Ovary (tissue), 9 donors: ENCODE data around the gene UBE4A. TPM values are rescaled to one million over a fixed set of nuclear protein-coding genes. Genes with fewer than 3 reads are reported as not detected.

ENCODE experiments used
- DNase-seq, 5 donors: peaks; one replicate each; pipeline ENCODE4 v3.0.0-alpha.2; 2019 to 2020
- H3K27ac ChIP-seq, 2 donors: fragments of 200-600 bp; one replicate each; pipeline versions ENCODE4 v1.5.1 to v1.8.0; 2019 to 2022
- H3K27me3 ChIP-seq: fragments of 200-600 bp; one replicate; pipeline ENCODE4 v1.8.0; 2022
- H3K36me3 ChIP-seq: fragments of 200-600 bp; sonication (generic); one replicate; pipeline ENCODE4 v1.5.1; 2019
- H3K4me1 ChIP-seq: one replicate; pipeline ENCODE4 v1.8.1; 2013; ENCODE audit warnings: mild to moderate bottlenecking, moderate library complexity; ENCODE audit not compliant: insufficient read depth
- H3K4me3 ChIP-seq: fragments of 200-600 bp; sonication (generic); one replicate; pipeline ENCODE4 v1.5.1; 2017
- H3K9me3 ChIP-seq, 2 donors: fragments of 200-600 bp in 1 of 2; sonication (generic) in 1 of 2; one replicate each; pipeline versions ENCODE4 v1.5.1 to v1.8.1; 2013 to 2019; ENCODE audit warnings: mild to moderate bottlenecking in 1 of 2, moderate library complexity in 1 of 2
- CTCF ChIP-seq, 3 donors: fragments of 450-650 bp in 2 of 3; fragments of 200-600 bp in 1 of 3; IDR thresholded peaks; one replicate each; pipeline versions ENCODE4 v1.5.1 to v1.8.0; 2016 to 2022; ENCODE audit warnings: antibody characterized with exemption in 3 of 3, mild to moderate bottlenecking in 1 of 3
- EP300 ChIP-seq: sonication (generic); formaldehyde crosslinking; IDR thresholded peaks from one replicate; pipeline ENCODE4 v1.6.1; 2017; ENCODE audit warnings: antibody characterized with exemption
- POLR2A ChIP-seq: fragments of 450-650 bp; IDR thresholded peaks from one replicate; pipeline ENCODE4 v1.6.1; 2017; ENCODE audit warnings: antibody characterized with exemption, mild to moderate bottlenecking, moderate library complexity
- WGBS, 3 donors: extraction: QIAGEN DNeasy Blood & Tissue Kit in 1 of 3; methylation state at CpG; one replicate each; pipeline versions ENCODE4 v1.1.5 to v1.1.7; 2013 to 2017; 5-methylcytosine and 5-hydroxymethylcytosine counted together
- intact Hi-C, 4 donors: fragments of 100-400 bp; cut with DNase I; formaldehyde crosslinking; loops; one replicate each; pipeline versions ENCODE4 v1.11.0 to v1.15.1; 2022 to 2023
- polyA plus RNA-seq, 2 donors: library from polyadenylated mRNA; stranded (reverse); fragments of 200-250 nt in 1 of 2; fragments of 350-450 nt in 1 of 2; fragmentation: Illumina TruSeq in 1 of 2; extraction: RNeasy Lipid Tissue Mini Kit (QIAGEN cat#74804) in 1 of 2; gene quantifications; one replicate each; pipeline ENCODE4 v1.2.3, GENCODE V29; 2013 to 2014
- total RNA-seq, 7 donors: library from RNA; depleted of rRNA in 2 of 7; stranded (reverse); fragments of >200 nt in 2 of 7; fragmentation: NEBNext Ultra II Directional in 3 of 7; extraction: Animal tissue kit (Norgen Biotek cat#: 25700) in 3 of 7; gene quantifications; one replicate each; pipeline versions ENCODE4 v1.1.0 to v1.2.4, GENCODE V29; 2016 to 2023
- donor health status: DM: no; HTN: no; CAD: no; lungs with moderate emphysema.
- donor health status: DM: no; HTN: no; CAD: no.
- donor health status: Bipolar disorder and iron deficiency.
- donor health status: DM: yes; HTN: yes; CAD: no.
- donor health status: DM: no; HTN: no; CAD: no.
- donor health status: DM: yes; HTN: yes; CAD: no.

UBE4A gene
- total and polyA plus RNA-seq, 9 donors = 12.2 to 34.7 (median 28.8) TPM

GRCh38 chr11:118353084-118353710 is 6.2 kb upstream of the UBE4A start:
- TF ChIP-seq EP300 (no peak), CTCF (IDR thresholded peaks at IDR 0.05) (no peak), POLR2A (no peak)
- H3K27ac ChIP-seq = no peak overlapping the region
- H3K27me3 ChIP-seq = no peaks in the 10 kb centered on the region
- H3K9me3 ChIP-seq = no peaks in the 10 kb centered on the region
- no peak overlapping the region for H3K4me3 ChIP-seq
- WGBS, 3 donors = 11 to 20% (median 15%) methylated on average over 6 of the region's 6 CpGs
- intact Hi-C loops = no loop called here
- no peak for DNase-seq
- H3K4me1 ChIP-seq = no peaks in the 10 kb centered on the region
- H3K36me3 ChIP-seq = no peaks in the 10 kb centered on the region

DNA sequence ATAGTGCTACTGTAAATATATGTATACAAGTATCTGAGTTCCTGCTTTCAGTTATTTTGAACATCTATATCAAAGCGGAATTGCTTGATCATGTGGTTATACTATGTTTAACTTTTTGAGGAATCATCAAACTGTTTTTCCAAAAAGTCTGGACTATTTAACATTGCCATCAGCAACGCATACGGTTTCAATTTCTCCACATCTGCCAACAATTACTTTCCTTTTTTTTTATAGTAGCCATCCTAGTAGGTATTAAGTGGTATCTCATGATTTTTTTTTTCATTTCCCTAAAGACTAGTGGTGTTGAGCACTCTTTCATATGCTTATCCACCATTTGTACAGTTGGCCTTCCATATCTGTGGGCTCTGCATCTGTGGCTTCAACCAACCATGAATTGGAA is 1.3 kb upstream of the UBE4A start:
- no peaks in the 10 kb centered on the region for H3K9me3 ChIP-seq
- H3K4me1 ChIP-seq = peaks cover 6% of the 10 kb centered on the region
- TF ChIP-seq POLR2A (no peak), EP300 (no peak), CTCF (IDR thresholded peaks at IDR 0.05) (no peak)
- DNase-seq = no peak
- 44 to 49% (median 44%) methylated on average over 3 of the region's 3 CpGs for WGBS, 3 donors
- no peaks in the 10 kb centered on the region for H3K36me3 ChIP-seq
- intact Hi-C loops = no loop called here
- H3K4me3 ChIP-seq = no peak overlapping the region
- no peak overlapping the region for H3K27ac ChIP-seq
- H3K27me3 ChIP-seq = no peaks in the 10 kb centered on the region

DNA sequence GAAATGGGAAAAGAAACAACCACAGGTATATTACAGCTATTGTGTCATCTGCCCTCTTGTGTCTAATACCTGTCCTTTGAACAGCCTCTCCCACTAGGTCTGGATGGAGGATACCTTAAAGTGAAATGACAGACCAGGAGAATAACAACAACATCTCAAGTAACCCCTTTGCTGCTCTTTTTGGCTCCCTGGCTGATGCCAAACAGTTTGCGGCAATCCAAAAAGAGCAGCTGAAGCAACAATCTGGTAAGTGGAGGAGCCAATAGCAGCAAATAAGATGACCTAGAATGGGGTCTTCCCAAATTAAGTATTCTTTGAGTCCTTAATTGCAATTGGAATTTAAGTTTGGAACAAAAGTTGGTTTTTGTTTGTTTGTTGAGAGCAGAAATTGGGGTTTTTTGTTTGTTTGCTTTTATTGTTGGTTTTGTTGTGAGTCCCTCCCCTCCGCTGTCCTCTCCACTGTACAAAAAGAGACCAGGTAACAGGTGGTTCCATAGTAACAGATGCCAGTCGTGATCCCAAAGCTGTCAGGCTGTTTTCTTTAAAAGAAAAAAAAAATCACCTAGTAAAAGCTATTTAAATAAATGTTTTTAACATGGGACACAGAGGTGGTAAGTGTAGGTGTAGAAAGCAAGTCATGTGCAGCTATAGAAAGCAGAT is 5.7 kb downstream of the UBE4A start:
- intact Hi-C loops = no loop called here
- Histone ChIP-seq H3K4me1 (peaks cover 5% of the 10 kb centered on the region), H3K4me3 (no peak overlapping the region), H3K27me3 (no peaks in the 10 kb centered on the region), H3K36me3 (no peaks in the 10 kb centered on the region), H3K9me3 (no peaks in the 10 kb centered on the region), H3K27ac (no peak overlapping the region)
- TF ChIP-seq POLR2A = no peak
- no peak for TF ChIP-seq EP300
- no peak for TF ChIP-seq CTCF (IDR thresholded peaks at IDR 0.05)
- DNase-seq = no peak
- WGBS, 3 donors = 91 to 95% (median 94%) methylated on average over 3 of the region's 3 CpGs

DNA sequence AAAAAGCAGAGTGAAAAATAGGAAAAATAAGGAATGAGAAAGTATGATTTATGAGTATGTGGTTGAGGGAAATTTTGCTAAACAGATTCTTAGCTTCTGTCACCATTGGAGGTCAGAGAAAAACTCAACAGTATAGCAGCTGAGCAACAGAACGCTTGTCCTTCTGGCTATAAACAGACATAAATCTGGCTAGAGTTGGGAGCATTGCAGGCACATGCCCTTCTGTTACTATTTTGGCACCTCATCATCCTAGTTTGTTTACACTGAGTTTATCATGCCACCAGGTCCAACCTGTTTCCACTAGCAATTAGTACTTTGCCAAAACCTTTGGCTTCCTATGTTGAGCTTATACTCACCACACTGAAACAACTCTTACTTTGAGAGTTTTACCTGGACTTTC is 6.9 kb downstream of the UBE4A start:
- no peak for TF ChIP-seq EP300
- TF ChIP-seq CTCF (IDR thresholded peaks at IDR 0.05) = no peak
- TF ChIP-seq POLR2A = no peak
- WGBS, 3 donors = 73 to 85% (median 85%) methylated on average over 1 of the region's 1 CpG
- intact Hi-C loops = no loop called here
- peaks cover 1% of the 10 kb centered on the region for H3K4me1 ChIP-seq
- no peak overlapping the region for H3K4me3 ChIP-seq
- H3K27me3 ChIP-seq = no peaks in the 10 kb centered on the region
- no peaks in the 10 kb centered on the region for H3K9me3 ChIP-seq
- no peak for DNase-seq
- H3K27ac ChIP-seq = no peak overlapping the region
- no peaks in the 10 kb centered on the region for H3K36me3 ChIP-seq
